ENCODE data around the gene SMYD3.
"Not testable (repeated sequence)": the region's sequence is repeated elsewhere in the genome, so short reads cannot be mapped to it uniquely, and the experiment has no call there.

Gene SMYD3

DNA sequence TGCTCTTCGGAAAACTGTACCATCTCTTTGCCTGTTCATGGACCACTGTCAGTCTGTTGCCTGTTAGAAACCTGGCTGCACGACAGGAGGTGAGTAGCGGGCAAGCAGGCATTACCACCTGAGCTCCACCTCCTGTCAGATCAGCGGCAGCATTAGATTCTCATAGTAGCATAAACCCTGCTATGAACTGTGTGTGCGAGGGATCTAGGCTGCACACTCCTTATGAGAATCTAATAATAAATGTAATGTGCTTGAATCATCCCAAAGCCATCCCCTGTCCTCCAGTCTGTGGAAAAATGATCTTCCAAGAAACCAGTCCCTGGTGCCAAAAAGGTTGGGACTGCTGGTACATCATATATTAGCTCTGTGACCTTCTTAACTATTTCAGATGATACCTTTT, 110.0 kb downstream of the SMYD3 start:
- no peak for TF ChIP-seq ZNF274 (IDR thresholded peaks at IDR 0.05; ENCODE audit: low read depth, low read length)

DNA sequence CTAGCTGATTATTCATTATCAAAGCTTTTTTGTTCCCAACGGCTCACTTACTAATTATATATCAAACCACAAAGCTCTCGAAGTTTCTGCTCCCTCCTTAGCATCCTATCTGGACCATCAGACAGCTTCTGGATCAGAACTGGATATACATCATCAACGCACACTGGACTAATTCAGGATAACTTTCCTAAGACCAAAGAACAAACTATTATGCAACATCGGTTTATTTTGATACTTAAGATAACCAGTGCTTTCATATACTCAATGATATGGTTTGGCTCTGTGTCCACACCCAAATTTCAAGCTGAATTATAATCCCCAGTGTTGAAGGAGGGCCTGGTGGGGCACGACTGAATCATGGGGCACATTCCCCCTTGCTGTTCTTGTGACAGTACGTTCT, 110.8 kb downstream of the SMYD3 start:
- no peak overlapping the region for H3K4me3 ChIP-seq (ENCODE audit: low read length)
- TF ChIP-seq ZNF274 (IDR thresholded peaks at IDR 0.05; ENCODE audit: low read depth, low read length) = no peak

More for the DNA sequence above, 110.0 kb downstream of the SMYD3 start:
- H3K4me3 ChIP-seq (ENCODE audit: low read length) = no peak overlapping the region

DNA sequence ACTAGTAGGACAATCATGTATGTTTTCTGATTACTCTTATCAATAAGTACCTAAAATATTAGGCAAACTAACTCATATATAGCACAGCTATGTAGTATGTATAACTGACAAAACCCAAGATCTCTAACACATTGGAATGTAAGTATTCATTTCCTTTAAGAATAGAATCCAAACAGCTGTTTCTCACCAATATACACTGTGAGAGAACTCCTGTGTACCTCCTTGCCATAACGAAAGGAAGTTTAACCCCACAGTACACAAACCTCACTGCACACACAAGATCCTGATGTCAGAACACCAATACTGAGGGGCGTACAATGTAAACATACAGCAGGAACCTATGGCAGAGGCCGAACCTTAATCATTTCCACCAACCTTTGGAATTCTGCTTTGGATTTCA, 113.0 kb downstream of the SMYD3 start:
- TF ChIP-seq ZNF274 (IDR thresholded peaks at IDR 0.05; ENCODE audit: low read depth, low read length) = no peak
- H3K4me3 ChIP-seq (ENCODE audit: low read length) = no peak overlapping the region

DNA sequence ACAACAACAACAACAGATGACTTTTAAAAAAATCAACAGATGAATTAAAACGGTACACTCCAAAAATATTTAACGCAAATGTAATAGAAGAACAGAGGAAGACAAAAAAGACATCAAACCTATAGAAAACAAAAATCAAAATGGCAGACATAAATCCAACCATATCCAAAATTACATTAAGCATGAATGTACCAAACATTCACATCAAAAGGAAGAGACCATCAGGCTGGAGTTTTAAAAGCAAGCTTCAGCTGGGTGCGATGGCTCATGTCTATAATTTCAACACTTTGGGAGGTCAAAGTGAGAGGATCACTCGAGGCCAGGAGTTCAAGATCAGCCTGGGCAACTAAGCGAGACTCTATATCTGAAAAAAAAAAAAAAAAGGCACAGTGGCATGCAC, 116.2 kb downstream of the SMYD3 start:
- no peak overlapping the region for H3K4me3 ChIP-seq (ENCODE audit: low read length)
- no peak for TF ChIP-seq ZNF274 (IDR thresholded peaks at IDR 0.05; ENCODE audit: low read depth, low read length)

DNA sequence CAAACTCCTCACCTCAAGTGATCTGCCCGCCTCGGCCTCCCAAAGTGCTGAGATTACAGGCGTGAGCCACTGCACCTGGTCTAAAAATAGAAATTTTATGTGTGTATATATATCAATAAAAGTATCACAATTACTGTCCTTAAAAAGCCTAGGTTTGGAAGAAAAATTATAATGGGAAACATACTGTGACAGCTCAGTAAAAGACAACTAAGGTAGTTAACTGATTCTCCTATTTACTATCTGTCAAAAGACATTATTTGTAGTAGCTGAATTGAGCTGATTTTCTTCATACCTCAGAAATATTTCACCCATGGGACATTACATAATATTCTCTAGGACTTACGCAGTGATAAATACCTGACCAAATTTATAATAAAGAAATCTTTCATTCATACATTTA, 122.5 kb downstream of the SMYD3 start:
- TF ChIP-seq ZNF274 (IDR thresholded peaks at IDR 0.05; ENCODE audit: low read depth, low read length) = no peak

DNA sequence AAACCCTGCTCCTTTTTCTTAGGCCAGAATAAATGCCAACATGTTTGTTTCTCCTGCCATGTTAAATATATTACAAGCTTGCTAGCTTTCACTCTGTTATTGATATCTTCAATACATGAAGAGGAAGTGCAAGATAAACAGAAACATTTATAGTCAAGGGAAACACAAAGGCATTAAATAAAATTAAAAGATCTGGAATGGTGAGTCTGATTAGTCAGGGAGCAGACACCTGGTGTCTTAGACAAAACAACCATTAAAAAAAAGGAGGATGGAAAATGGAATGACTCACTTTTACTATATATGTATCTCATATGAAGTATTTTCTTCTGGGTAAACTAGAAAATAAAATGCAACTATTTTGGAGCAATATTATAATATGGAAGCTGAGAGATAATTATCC, 123.3 kb downstream of the SMYD3 start:
- TF ChIP-seq ZNF274 (IDR thresholded peaks at IDR 0.05; ENCODE audit: low read depth, low read length) = no peak
- H3K4me3 ChIP-seq (ENCODE audit: low read length) = no peak overlapping the region

More for the DNA sequence above, 122.5 kb downstream of the SMYD3 start:
- H3K4me3 ChIP-seq (ENCODE audit: low read length) = no peak overlapping the region

DNA sequence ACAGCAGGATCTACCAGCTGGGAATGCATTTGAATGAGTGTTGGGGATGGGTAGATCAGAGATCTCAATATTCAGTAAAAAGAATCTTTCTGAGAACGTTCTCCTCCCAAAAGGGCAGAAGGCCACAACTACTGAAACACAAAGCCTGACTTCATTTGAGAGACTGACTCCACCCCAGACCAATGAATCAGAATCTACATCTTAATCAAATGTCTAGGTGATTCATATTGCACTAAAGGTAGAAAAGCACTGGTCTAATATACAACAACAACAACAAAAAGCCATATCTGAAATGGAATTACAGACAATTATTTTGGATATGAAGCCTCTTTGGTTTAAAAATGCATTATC, 123.9 kb downstream of the SMYD3 start:
- H3K4me3 ChIP-seq (ENCODE audit: low read length) = no peak overlapping the region
- no peak for TF ChIP-seq ZNF274 (IDR thresholded peaks at IDR 0.05; ENCODE audit: low read depth, low read length)

DNA sequence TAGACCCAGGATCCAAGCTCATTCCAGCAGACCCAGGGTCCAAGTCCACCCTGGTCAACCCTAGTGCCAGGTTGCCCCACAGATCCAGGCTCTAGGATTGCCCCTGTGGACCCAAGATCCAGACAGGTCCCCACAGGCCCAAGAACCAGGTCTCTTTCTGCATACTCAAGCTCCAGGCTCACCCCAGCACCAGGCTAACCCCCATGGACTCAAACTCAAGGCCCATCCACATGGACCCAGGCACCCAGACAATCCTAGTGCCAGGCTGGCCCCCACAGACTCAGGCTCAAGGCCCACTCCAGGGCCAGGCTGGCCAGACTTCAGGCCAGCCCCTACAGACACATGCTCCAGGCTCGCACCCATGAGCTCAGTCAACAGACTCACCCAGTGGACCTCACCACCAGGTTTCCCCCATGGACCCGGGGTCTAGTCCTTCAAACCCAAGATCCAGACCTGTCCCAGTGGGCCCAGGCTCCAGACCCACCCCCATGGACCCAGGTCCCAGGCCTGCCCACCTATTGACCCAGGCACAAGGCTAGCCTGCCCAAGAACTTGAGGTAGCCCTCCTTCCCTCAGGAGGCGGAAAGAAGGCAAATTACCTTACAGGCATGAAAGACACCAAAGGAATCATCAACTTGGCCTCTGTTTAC, 124.4 kb downstream of the SMYD3 start:
- TF ChIP-seq ZNF274 (IDR thresholded peaks at IDR 0.05; ENCODE audit: low read depth, low read length) = no peak
- H3K4me3 ChIP-seq (ENCODE audit: low read length) = no peak overlapping the region

DNA sequence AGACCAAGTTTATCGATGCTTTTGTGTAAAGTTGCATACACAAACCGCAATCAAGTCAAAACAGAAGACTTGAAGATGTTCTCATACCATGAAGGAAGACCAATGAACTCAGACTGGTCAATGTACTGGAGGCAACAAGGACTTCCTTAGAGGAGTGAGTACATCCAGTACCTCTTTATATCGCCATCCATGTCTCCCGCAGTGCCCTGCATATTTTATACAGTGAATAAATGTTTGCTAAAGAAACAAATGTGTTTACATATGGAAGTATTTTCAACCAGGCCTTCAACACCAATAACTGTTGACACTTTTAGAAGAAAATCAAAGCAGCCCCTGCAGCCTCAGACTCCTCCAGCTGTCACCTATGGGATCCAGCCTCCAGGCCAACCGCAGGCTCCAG, 125.6 kb downstream of the SMYD3 start:
- no peak overlapping the region for H3K4me3 ChIP-seq (ENCODE audit: low read length)

DNA sequence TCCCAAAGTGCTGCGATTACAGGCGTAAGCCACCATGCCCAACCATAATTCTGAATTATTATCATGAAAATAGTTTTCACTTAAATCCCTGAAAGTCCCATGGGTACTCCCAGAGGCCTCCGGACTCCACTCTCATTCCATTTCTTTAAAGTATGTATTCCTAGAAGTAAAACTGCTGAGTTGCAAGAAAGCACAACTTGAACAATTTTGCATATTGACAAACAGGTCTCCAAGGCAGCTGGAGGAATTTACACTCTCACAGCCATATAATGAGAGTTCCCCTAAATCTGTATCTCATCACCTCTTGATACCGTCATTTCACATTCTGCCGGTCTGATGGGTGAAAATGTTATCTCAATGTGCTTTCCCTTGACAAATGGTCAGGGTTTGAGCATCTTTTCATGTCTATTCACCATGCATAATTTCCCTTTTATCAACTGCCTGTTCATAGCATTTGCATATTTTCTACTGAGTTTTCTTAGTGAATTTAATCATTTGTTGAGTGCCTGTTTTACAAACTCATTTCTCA, 129.4 kb downstream of the SMYD3 start:
- no peak for TF ChIP-seq ZNF274 (IDR thresholded peaks at IDR 0.05; ENCODE audit: low read depth, low read length)
- no peak overlapping the region for H3K4me3 ChIP-seq (ENCODE audit: low read length)

More for the DNA sequence above, 125.6 kb downstream of the SMYD3 start:
- no peak for TF ChIP-seq ZNF274 (IDR thresholded peaks at IDR 0.05; ENCODE audit: low read depth, low read length)

DNA sequence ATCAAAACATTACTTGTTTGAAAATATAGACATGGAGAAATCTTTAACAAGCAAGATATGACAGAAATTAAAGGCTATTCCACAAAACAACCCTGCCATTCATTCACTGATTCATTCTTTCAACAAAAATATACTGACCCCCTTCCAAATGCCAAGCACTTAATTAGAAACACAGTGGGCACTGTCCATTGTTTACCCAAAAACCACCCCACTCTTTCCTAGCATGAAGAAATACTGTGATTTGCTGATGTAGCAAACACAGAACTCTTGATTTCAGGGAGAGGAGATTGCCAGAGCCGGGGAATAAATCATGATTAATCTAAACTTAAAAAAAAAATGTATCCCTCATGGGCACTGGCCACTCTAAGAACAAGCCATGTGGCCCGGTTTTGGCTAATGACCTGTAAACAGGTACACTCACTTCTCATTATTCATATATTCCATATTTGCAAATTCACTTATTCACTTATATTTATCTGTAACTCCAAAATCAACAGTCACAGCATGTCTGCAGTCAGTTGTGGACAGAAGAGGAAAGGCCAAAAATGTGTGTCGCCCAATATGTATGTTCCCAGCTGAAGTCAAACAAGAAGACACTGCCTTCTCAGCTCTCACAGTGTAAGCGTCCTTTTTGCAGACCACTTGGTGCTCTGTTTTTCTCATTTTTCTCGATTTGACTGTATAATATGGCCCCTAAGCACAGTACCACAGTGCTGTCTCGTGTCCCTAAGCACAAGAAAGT, 133.1 kb downstream of the SMYD3 start:
- TF ChIP-seq ZNF274 (IDR thresholded peaks at IDR 0.05; ENCODE audit: low read depth, low read length) = no peak

DNA sequence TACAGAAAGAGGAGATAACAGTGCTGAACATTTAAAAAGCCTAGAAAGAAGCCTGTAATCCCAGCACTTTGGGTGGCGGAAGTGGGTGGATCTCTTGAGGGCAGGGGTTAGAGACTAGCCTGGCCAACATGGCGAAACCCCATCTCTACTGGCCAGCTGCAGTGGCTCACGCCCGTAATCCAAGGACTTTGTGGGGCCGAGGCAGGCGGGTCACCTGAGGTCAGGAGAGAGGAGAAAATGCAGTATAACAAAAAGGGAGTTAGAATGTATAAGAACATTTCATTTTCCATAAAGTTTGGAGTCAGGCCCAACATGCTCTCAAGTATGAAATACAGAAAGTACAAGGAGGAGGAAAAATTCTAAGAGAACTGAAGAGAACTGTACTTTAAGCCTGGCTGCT, 134.5 kb downstream of the SMYD3 start:
- TF ChIP-seq ZNF274 (IDR thresholded peaks at IDR 0.05; ENCODE audit: low read depth, low read length) = no peak
- no peak overlapping the region for H3K4me3 ChIP-seq (ENCODE audit: low read length)

More for the DNA sequence above, 133.1 kb downstream of the SMYD3 start:
- H3K4me3 ChIP-seq (ENCODE audit: low read length) = no peak overlapping the region

DNA sequence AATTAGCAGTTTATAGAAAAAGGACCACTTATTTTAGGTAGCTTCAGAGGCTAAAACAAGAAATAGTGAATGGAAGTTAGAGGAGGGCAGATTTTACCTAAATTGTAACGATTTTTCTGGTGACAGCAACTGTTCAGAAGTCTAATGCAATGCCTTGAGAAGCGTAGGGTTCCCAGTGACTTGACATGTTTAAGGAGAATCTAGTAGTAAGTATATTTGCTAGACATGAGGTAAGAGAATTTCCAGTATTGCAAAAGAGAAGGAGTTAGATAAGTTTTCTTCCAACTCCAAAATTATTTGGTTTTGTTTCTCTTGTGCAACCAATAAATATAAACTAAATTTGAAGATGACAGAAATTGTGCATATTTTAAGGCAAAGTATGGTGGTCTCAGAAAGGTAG, 140.0 kb downstream of the SMYD3 start:
- no peak for TF ChIP-seq ZNF274 (IDR thresholded peaks at IDR 0.05; ENCODE audit: low read depth, low read length)
- H3K4me3 ChIP-seq (ENCODE audit: low read length) = no peak overlapping the region

DNA sequence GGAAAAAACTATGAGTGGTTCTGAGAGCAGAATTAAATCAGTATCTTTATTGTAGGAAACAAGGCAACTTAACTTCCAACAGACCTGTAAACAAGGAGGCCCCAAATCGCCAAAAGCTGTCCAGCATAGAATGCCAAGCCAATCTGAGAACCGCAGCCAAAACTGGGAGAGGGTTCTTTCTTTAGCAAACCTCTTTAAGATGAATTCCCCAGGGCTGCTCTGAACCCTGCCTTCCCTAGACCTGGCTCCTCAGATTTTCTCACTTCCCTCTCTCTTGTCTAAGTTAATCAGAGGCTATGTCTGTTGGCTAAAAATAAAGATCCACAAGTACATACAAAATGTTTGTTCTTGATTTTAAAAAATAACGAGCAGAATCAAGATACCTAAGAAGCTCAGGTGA, 141.4 kb downstream of the SMYD3 start:
- H3K4me3 ChIP-seq (ENCODE audit: low read length) = no peak overlapping the region
- no peak for TF ChIP-seq ZNF274 (IDR thresholded peaks at IDR 0.05; ENCODE audit: low read depth, low read length)

DNA sequence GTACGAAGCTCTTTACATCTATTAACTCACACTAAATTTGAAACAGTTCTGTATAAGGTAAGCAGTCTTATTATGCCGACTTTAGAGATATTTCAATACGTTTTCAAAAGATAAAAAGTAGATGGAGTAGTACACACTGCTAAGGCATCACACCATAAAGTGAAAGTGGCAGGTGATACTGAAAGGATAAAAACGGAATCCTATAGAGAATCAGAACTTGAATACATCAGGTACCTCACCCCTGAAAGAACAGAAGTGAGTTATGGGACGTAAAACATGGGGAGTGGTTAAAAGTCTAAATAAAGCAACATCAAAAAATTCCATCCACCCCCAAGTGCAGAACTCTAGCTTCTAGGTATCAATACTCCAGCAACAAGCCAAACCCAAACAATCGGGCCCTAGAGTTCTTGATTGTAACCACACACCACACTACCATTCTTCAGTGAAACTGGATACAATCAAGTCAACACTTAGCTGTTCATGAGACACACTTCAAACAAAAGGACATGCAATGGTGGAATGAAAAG, 142.6 kb downstream of the SMYD3 start:
- TF ChIP-seq ZNF274 (IDR thresholded peaks at IDR 0.05; ENCODE audit: low read depth, low read length) = no peak
- no peak overlapping the region for H3K4me3 ChIP-seq (ENCODE audit: low read length)

DNA sequence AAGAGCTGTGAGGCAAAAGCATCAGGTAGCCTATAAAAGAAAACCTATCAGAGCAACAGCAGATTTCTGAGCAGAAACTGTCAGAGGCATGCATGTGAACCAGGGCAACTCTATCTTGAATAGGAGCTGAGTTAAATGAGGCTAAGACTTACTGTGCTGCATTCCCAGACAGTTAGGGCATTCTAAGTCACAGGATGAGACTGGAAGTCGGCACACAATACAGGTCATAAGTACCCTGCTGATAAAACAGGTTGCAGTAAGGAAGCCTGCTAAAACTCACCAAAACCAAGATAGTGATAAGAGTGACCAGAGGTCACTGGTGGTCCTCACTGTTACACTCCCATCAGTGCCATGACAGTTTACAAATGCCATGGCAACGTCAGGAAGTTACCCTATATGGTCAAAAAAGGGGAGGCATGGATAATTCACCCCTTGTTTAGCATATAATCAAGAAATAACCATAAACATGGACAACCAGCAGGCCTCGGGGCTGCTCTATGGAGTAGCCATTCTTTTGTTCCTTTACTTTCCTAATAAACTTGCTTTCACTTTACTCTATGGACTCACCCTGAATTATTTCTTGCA, 150.0 kb downstream of the SMYD3 start:
- H3K4me3 ChIP-seq (ENCODE audit: low read length) = not testable (repeated sequence)
